Ishikawa (cell line): ENCODE data around the gene TBK1.

Source experiments
- CEBPB ChIP-seq: IDR thresholded peaks from 2 replicates; pipeline ENCODE4 v1.6.1; 2012
- EP300 ChIP-seq: IDR thresholded peaks from 2 replicates; pipeline ENCODE4 v1.6.1; 2012; ENCODE audit warnings: borderline replicate concordance
- FOXM1 ChIP-seq: IDR thresholded peaks from 2 replicates; pipeline ENCODE4 v1.6.1; 2012; ENCODE audit warnings: low read depth, borderline replicate concordance
- RAD21 ChIP-seq: IDR thresholded peaks from 2 replicates; pipeline ENCODE4 v1.6.1; 2012; ENCODE audit warnings: low read depth
- TEAD4 ChIP-seq: IDR thresholded peaks from 2 replicates; pipeline ENCODE4 v1.6.1; 2012
- TF ChIP-seq, protein P1 (sequence below): IDR thresholded peaks from 2 replicates; pipeline ENCODE4 v1.6.1; 2012; ENCODE audit warnings: low read depth, mild to moderate bottlenecking
- TF ChIP-seq, protein P2 (sequence below): IDR thresholded peaks from 2 replicates; pipeline ENCODE4 v1.6.1; 2012
- TF ChIP-seq, protein P3 (sequence below): IDR thresholded peaks from 2 replicates; pipeline ENCODE4 v1.6.1; 2012

DNA sequence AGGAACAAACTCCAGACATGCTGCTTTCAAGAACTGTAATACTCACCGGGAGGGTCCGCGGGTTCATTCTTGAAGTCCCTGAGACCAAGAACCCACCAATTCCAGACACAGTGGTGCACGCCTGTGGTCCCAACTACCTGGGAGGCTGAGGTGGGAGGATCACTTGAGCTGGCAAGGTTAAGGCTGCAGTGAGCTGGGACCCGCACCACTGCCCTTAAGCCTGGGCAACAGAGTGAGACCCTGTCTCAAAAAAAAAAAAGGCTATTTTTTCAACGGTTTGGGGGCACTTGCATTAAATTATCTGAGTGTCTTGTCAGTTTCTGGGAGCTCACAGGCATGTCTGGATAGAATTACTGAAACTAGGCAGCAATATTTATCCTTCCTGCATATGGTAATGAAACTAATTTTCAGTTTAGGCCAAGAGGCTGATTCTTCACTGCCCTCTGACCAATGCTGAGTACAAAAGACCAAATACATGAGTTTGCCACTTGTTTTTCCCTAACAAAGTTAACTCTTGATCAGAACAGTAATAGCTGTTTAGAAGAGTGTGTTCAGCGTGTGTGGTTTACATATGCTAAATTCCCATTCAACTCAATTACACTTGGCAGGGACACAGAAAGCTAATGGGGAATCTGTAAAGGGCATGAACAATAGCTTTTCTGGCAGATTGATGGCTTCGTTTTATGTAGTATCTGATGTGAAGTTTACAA lies 92.6 kb downstream of the TBK1 start:
- TF ChIP-seq, protein P1, sequence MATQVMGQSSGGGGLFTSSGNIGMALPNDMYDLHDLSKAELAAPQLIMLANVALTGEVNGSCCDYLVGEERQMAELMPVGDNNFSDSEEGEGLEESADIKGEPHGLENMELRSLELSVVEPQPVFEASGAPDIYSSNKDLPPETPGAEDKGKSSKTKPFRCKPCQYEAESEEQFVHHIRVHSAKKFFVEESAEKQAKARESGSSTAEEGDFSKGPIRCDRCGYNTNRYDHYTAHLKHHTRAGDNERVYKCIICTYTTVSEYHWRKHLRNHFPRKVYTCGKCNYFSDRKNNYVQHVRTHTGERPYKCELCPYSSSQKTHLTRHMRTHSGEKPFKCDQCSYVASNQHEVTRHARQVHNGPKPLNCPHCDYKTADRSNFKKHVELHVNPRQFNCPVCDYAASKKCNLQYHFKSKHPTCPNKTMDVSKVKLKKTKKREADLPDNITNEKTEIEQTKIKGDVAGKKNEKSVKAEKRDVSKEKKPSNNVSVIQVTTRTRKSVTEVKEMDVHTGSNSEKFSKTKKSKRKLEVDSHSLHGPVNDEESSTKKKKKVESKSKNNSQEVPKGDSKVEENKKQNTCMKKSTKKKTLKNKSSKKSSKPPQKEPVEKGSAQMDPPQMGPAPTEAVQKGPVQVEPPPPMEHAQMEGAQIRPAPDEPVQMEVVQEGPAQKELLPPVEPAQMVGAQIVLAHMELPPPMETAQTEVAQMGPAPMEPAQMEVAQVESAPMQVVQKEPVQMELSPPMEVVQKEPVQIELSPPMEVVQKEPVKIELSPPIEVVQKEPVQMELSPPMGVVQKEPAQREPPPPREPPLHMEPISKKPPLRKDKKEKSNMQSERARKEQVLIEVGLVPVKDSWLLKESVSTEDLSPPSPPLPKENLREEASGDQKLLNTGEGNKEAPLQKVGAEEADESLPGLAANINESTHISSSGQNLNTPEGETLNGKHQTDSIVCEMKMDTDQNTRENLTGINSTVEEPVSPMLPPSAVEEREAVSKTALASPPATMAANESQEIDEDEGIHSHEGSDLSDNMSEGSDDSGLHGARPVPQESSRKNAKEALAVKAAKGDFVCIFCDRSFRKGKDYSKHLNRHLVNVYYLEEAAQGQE, result no peak
- TF ChIP-seq FOXM1, result no peak
- TF ChIP-seq RAD21, result no peak
- TF ChIP-seq TEAD4, result no peak
- TF ChIP-seq CEBPB, result no peak
- no peak for TF ChIP-seq EP300
- TF ChIP-seq, protein P2, sequence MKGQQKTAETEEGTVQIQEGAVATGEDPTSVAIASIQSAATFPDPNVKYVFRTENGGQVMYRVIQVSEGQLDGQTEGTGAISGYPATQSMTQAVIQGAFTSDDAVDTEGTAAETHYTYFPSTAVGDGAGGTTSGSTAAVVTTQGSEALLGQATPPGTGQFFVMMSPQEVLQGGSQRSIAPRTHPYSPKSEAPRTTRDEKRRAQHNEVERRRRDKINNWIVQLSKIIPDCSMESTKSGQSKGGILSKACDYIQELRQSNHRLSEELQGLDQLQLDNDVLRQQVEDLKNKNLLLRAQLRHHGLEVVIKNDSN, result no peak
- TF ChIP-seq, protein P3, sequence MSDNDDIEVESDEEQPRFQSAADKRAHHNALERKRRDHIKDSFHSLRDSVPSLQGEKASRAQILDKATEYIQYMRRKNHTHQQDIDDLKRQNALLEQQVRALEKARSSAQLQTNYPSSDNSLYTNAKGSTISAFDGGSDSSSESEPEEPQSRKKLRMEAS, result no peak
